ENCODE measurements around the gene XPR1. TPM values are rescaled to one million over a fixed set of nuclear protein-coding genes. Genes with fewer than 3 reads are reported as not detected.

Gene XPR1
- total RNA-seq, 3 donors from 2014 or later (not counting 1 experiment from before 2014, with no cell fraction given): 14.8 to 18.2 (median 16.7) TPM

DNA sequence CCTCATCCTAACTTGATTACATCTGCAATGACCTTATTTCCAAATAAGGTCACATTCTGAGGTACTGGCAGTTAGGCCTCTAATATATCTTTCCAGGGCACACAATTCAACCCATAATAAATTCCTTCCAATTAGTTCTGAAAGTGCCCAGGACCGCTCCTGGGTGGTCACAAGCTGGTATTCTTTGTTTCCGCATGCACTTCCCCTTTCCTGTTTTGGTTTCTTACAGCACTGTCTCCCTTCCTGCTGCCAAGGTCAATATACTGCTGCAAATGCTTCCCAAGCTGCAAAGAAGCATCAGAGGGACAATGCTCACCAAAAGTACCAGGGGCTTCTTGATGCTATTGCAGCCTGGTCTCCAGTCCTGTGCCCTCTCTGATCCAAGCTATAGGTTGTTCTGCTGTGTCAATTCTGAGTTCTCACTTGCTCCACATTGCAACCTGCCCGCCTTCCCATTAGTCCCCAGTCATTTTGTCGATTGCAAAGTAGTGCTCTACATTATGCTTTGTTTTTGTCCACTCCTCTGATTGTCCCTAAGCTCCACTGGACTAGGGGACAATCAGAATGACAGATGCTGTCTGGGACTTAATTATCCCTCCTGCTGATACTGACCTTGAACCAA lies 13.9 kb upstream of the XPR1 start:
- H3K4me1 ChIP-seq (ENCODE audit: control insufficient read depth, insufficient read depth, low read length): no peaks in the 10 kb centered on the region
- no peak overlapping the region for H3K4me3 ChIP-seq (ENCODE audit: low read length)
- H3K27me3 ChIP-seq (ENCODE audit: control insufficient read depth, insufficient read depth, low read length): peaks cover 2% of the 10 kb centered on the region
- Mint-ChIP-seq H3K27ac (no peak overlapping the region), H3K4me1 (no peaks in the 10 kb centered on the region), H3K4me3 (no peak overlapping the region), H3K27me3 (ENCODE audit: low read depth in 2 of 2) (no peaks in the 10 kb centered on the region), H3K9me3 (no peaks in the 10 kb centered on the region), H3K36me3 (no peaks in the 10 kb centered on the region)
- intact Hi-C loops (cut with micrococcal nuclease): no loop called here
- no peak for TF ChIP-seq CTCF (IDR thresholded peaks at IDR 0.05)
- WGBS (ENCODE audit: insufficient coverage): 73% methylated on average over 4 of the region's 4 CpGs
- H3K9me3 ChIP-seq (ENCODE audit: control insufficient read depth, insufficient read depth, low read length): no peaks in the 10 kb centered on the region
- no peak for ATAC-seq
- H3K36me3 ChIP-seq (ENCODE audit: control insufficient read depth, insufficient read depth, low read length): no peaks in the 10 kb centered on the region
- no peak for DNase-seq
- no peak overlapping the region for H3K27ac ChIP-seq (ENCODE audit: low read length)

DNA sequence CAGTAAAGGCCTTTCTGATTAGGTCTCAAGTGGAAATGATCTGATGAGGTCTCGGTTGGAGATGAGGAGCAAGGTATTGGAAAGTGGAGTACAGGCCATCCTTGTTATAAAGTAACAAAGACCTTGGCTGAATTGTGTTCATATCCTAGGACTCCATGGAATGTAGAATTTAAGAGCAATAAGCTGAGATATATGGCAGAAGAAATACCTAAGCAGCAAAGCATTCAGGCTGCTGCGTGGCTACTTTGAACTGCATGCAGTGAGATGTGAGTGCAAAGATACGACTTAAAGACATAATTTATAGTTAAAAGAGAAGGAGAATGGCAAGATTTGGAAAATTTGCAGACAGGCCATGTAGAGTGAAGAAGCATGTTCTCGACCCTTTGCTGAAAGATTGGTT lies 11.2 kb upstream of the XPR1 start:
- H3K4me1 Mint-ChIP-seq: no peaks in the 10 kb centered on the region
- H3K4me3 Mint-ChIP-seq: no peak overlapping the region
- ATAC-seq (no peak), DNase-seq (no peak)
- H3K9me3 Mint-ChIP-seq: no peaks in the 10 kb centered on the region
- no peaks in the 10 kb centered on the region for H3K4me1 ChIP-seq (ENCODE audit: control insufficient read depth, insufficient read depth, low read length)
- no peaks in the 10 kb centered on the region for H3K9me3 ChIP-seq (ENCODE audit: control insufficient read depth, insufficient read depth, low read length)
- no peak overlapping the region for H3K27ac ChIP-seq (ENCODE audit: low read length)
- H3K36me3 ChIP-seq (ENCODE audit: control insufficient read depth, insufficient read depth, low read length): no peaks in the 10 kb centered on the region
- intact Hi-C loops (cut with micrococcal nuclease): no loop called here
- 83% methylated on average over 4 of the region's 4 CpGs for WGBS (ENCODE audit: insufficient coverage)
- H3K27me3 ChIP-seq (ENCODE audit: control insufficient read depth, insufficient read depth, low read length): peaks cover 2% of the 10 kb centered on the region
- H3K27ac Mint-ChIP-seq: no peak overlapping the region
- H3K4me3 ChIP-seq (ENCODE audit: low read length): no peak overlapping the region
- TF ChIP-seq CTCF (IDR thresholded peaks at IDR 0.05): no peak
- H3K36me3 Mint-ChIP-seq: no peaks in the 10 kb centered on the region
- H3K27me3 Mint-ChIP-seq (ENCODE audit: low read depth in 2 of 2): peaks cover 8% of the 10 kb centered on the region in 2 donors

GRCh38 chr1:180622658-180623508 lies 8.9 kb upstream of the XPR1 start:
- Histone ChIP-seq H3K36me3 (ENCODE audit: control insufficient read depth, insufficient read depth, low read length) (no peaks in the 10 kb centered on the region), H3K9me3 (ENCODE audit: control insufficient read depth, insufficient read depth, low read length) (no peaks in the 10 kb centered on the region), H3K4me1 (ENCODE audit: control insufficient read depth, insufficient read depth, low read length) (no peaks in the 10 kb centered on the region), H3K27ac (ENCODE audit: low read length) (no peak overlapping the region), H3K27me3 (ENCODE audit: control insufficient read depth, insufficient read depth, low read length) (peaks cover 2% of the 10 kb centered on the region), H3K4me3 (ENCODE audit: low read length) (no peak overlapping the region)
- ATAC-seq (no peak), DNase-seq (no peak)
- Mint-ChIP-seq H3K27me3 (ENCODE audit: low read depth in 2 of 2) (peaks cover 20 to 27% of the 10 kb centered on the region in 2 donors), H3K4me3 (no peak overlapping the region), H3K9me3 (no peaks in the 10 kb centered on the region), H3K4me1 (no peaks in the 10 kb centered on the region), H3K36me3 (no peaks in the 10 kb centered on the region), H3K27ac (no peak overlapping the region)
- intact Hi-C loops (cut with micrococcal nuclease): no loop called here
- no peak for TF ChIP-seq CTCF (IDR thresholded peaks at IDR 0.05)
- WGBS (ENCODE audit: insufficient coverage): 99% methylated on average over 10 of the region's 10 CpGs

Data from natural killer cell (primary cell).